Suprapubic skin (tissue), 3 donors: ENCODE results near the gene UVRAG.

Experiments
- EP300 ChIP-seq: sonication (generic); formaldehyde crosslinking; IDR thresholded peaks from one replicate; pipeline ENCODE4 v1.6.1; 2017; ENCODE audit warnings: antibody characterized with exemption
- POLR2A ChIP-seq, 2 donors: fragments of 450-650 bp; IDR thresholded peaks; one replicate each; pipeline ENCODE4 v1.6.1; 2017; ENCODE audit warnings: antibody characterized with exemption in 2 of 2, mild to moderate bottlenecking in 2 of 2, moderate library complexity in 2 of 2
- TF ChIP-seq, protein P1 (sequence below), 2 donors: fragments of 200-600 bp in 1 of 2; fragments of 450-650 bp in 1 of 2; sonication (generic) in 1 of 2; IDR thresholded peaks; one replicate each; pipeline ENCODE4 v1.5.1; 2016 to 2019; ENCODE audit warnings: antibody characterized with exemption in 2 of 2, mild to moderate bottlenecking in 1 of 2, moderate library complexity in 1 of 2

DNA sequence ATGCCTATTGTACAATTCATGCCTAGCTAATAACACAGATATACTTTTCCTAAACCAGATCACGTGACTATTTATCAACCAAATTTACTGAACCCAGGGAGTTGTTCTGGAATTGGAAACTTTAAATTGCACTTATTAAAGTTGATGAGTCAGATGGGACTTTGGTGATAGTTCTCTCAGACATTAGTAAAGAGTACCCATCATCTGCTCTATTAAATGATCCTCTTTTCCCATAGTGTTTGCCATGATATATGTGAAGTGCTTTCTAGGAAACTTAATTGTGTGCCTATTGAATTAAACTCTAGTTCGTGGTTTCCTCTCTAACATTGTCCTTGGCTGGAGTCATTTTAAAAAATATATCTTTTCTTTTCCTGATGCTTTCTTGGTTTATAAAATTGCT, 99.0 kb downstream of the UVRAG start:
- TF ChIP-seq POLR2A (IDR thresholded peaks at IDR 0.05), result no peak
- TF ChIP-seq, protein P1, sequence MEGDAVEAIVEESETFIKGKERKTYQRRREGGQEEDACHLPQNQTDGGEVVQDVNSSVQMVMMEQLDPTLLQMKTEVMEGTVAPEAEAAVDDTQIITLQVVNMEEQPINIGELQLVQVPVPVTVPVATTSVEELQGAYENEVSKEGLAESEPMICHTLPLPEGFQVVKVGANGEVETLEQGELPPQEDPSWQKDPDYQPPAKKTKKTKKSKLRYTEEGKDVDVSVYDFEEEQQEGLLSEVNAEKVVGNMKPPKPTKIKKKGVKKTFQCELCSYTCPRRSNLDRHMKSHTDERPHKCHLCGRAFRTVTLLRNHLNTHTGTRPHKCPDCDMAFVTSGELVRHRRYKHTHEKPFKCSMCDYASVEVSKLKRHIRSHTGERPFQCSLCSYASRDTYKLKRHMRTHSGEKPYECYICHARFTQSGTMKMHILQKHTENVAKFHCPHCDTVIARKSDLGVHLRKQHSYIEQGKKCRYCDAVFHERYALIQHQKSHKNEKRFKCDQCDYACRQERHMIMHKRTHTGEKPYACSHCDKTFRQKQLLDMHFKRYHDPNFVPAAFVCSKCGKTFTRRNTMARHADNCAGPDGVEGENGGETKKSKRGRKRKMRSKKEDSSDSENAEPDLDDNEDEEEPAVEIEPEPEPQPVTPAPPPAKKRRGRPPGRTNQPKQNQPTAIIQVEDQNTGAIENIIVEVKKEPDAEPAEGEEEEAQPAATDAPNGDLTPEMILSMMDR (IDR thresholded peaks at IDR 0.05), result no peak
- TF ChIP-seq EP300, result no peak
